Activated CD4-positive, alpha-beta T cell treated with anti-CD3 and anti-CD28 coated beads, Interleukin-2, amount 10 ng/mL, durations not matched to agents 24 days and 14 days (primary cell): ENCODE data around the gene CUL9. TPM values are rescaled to one million over a fixed set of nuclear protein-coding genes. Genes with fewer than 3 reads are reported as not detected.
"Not testable (repeated sequence)": the region's sequence is repeated elsewhere in the genome, so short reads cannot be mapped to it uniquely, and the experiment has no call there.

ENCODE experiments used
- DNase-seq: peaks from one replicate; pipeline ENCODE4 v3.0.0; 2022
- H3K27ac Mint-ChIP-seq: one replicate; pipeline ENCODE4 v1.8.0; 2022; ENCODE audit warnings: mild to moderate bottlenecking, mixed read lengths
- H3K27me3 Mint-ChIP-seq: one replicate; pipeline ENCODE4 v1.8.0; 2022; ENCODE audit warnings: mixed read lengths
- H3K36me3 Mint-ChIP-seq: one replicate; pipeline ENCODE4 v1.8.0; 2022; ENCODE audit warnings: low read depth, mild to moderate bottlenecking, mixed read lengths
- H3K4me1 Mint-ChIP-seq: one replicate; pipeline ENCODE4 v1.8.0; 2021; ENCODE audit warnings: mixed read lengths
- H3K4me3 Mint-ChIP-seq: one replicate; pipeline ENCODE4 v1.8.0; 2022; ENCODE audit warnings: mild to moderate bottlenecking, moderate library complexity, mixed read lengths
- H3K9me3 Mint-ChIP-seq: one replicate; pipeline ENCODE4 v1.8.0; 2021; ENCODE audit warnings: mixed read lengths
- intact Hi-C: fragments of 100-400 bp; cut with micrococcal nuclease; formaldehyde crosslinking; loops from one replicate; pipeline ENCODE4 v1.15.1; 2023
- total RNA-seq: library from RNA; stranded (reverse); gene quantifications from 2 replicates; pipeline ENCODE4 v1.2.3, GENCODE V29; 2022

Gene CUL9
- 38.1 and 39.4 TPM in 2 replicates for total RNA-seq

GRCh38 chr6:43181942-43182860 lies at the start of gene CUL9:
Gene CUL9, plus strand, starts transcription at chr6:43182196. Its CDS starts 2,115 bp downstream, at chr6:43184311.
- H3K4me1 Mint-ChIP-seq = peaks cover 36% of the 10 kb centered on the region
- H3K27me3 Mint-ChIP-seq = no peaks in the 10 kb centered on the region
- intact Hi-C loops = loop anchor here (1.0 kb wide), 1 partner anchor 8 kb away; no protein-coding TSS in a partner anchor
- peak within 1 kb of the TSS; percentile 94 for H3K27ac Mint-ChIP-seq
- peak; percentile 97 for DNase-seq
- no peaks in the 10 kb centered on the region for H3K9me3 Mint-ChIP-seq
- H3K36me3 Mint-ChIP-seq = peaks cover 41% of the 10 kb centered on the region
- peak within 1 kb of the TSS; percentile 94 for H3K4me3 Mint-ChIP-seq

DNA sequence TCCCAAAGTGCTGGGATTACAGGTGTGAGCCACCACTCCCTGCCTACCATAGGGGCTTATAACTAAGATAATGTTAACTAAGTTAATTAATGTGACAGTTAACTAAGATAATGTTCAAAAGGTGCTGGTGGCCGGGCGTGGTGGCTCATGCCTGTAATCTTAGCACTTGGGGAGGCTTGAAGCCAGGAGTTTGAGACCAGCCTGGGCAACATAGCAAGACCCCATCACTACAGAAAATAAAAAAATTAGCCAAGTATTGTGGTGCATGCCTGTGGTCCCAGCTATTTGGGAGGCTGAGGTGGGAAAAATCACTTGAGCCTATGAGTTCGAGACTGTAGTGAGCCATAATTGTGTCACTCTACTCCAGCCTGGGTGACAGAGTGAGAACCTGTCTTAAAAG lies 43.7 kb upstream of the CUL9 start:
- Mint-ChIP-seq H3K36me3 (no peaks in the 10 kb centered on the region), H3K9me3 (no peaks in the 10 kb centered on the region), H3K4me3 (no peak overlapping the region), H3K4me1 (peaks cover 3% of the 10 kb centered on the region), H3K27ac (no peak overlapping the region), H3K27me3 (no peaks in the 10 kb centered on the region)
- no peak for DNase-seq
- intact Hi-C loops = no loop called here

GRCh38 chr6:43139973-43140372 lies 42.0 kb upstream of the CUL9 start:
- H3K27me3 Mint-ChIP-seq, intact Hi-C loops, DNase-seq, H3K4me3 Mint-ChIP-seq, H3K9me3 Mint-ChIP-seq, H3K36me3 Mint-ChIP-seq, H3K27ac Mint-ChIP-seq, H3K4me1 Mint-ChIP-seq: not testable (repeated sequence)

GRCh38 chr6:43141644-43142043 lies 40.4 kb upstream of the CUL9 start:
- DNase-seq = no peak
- Mint-ChIP-seq H3K36me3 (no peaks in the 10 kb centered on the region), H3K27me3 (peaks cover 4% of the 10 kb centered on the region), H3K4me1 (peaks cover 7% of the 10 kb centered on the region), H3K27ac (no peak overlapping the region), H3K9me3 (no peaks in the 10 kb centered on the region), H3K4me3 (no peak overlapping the region)
- intact Hi-C loops = no loop called here

DNA sequence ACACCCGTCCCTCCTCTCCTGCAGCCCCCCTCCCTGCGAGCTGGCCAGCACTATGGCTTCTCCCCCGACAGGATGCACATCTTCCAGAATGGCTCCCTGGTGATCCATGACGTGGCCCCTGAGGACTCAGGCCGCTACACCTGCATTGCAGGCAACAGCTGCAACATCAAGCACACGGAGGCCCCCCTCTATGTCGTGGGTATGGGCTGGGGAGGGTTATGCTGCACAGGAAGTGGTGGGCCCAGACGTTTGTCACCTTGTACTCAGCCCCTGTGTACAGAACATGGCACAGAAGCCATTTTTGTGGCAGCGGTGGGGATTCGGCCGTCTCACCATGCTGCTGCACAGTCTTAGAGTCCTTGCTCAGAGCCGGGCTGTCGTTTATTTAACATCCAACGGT lies 39.9 kb upstream of the CUL9 start:
- H3K4me1 Mint-ChIP-seq = peaks cover 7% of the 10 kb centered on the region
- DNase-seq = no peak
- intact Hi-C loops = no loop called here
- H3K4me3 Mint-ChIP-seq = no peak overlapping the region
- no peak overlapping the region for H3K27ac Mint-ChIP-seq
- peaks cover 4% of the 10 kb centered on the region for H3K27me3 Mint-ChIP-seq
- H3K9me3 Mint-ChIP-seq = no peaks in the 10 kb centered on the region
- H3K36me3 Mint-ChIP-seq = no peaks in the 10 kb centered on the region

GRCh38 chr6:43143235-43144128 lies 38.5 kb upstream of the CUL9 start:
- Mint-ChIP-seq H3K27me3 (peaks cover 4% of the 10 kb centered on the region), H3K4me1 (peaks cover 11% of the 10 kb centered on the region), H3K4me3 (peak overlapping the region; percentile 24), H3K9me3 (no peaks in the 10 kb centered on the region), H3K36me3 (no peaks in the 10 kb centered on the region), H3K27ac (peak overlapping the region; percentile 78)
- peak; percentile 94 for DNase-seq
- intact Hi-C loops = loop anchor here (1.0 kb wide), 3 partner anchors 73 to 242 kb away; no protein-coding TSS in a partner anchor

DNA sequence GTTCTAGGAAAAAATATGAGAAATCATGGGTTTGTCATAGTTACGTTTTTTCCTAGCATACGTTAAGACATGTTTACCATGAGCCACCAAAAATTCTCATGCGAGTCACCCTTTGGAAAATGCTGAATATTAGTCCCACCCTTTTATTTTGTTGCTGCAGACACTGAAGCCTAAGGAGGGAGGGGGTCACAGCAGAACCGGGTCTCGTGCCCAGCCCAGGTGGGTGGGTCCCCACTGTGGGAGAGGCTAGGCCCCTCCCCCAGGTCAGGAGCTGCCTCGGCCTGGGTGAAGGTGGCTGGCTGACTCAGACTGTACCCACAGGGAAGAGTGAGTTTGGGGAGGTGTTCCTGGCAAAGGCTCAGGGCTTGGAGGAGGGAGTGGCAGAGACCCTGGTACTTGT lies 37.1 kb upstream of the CUL9 start:
- Mint-ChIP-seq H3K4me1 (peaks cover 11% of the 10 kb centered on the region), H3K36me3 (no peaks in the 10 kb centered on the region), H3K27me3 (peaks cover 4% of the 10 kb centered on the region), H3K4me3 (no peak overlapping the region), H3K27ac (peak overlapping the region; percentile 20), H3K9me3 (no peaks in the 10 kb centered on the region)
- intact Hi-C loops = no loop called here
- no peak for DNase-seq

GRCh38 chr6:43146261-43146660 lies 35.7 kb upstream of the CUL9 start:
- intact Hi-C loops = no loop called here
- no peak overlapping the region for H3K27ac Mint-ChIP-seq

DNA sequence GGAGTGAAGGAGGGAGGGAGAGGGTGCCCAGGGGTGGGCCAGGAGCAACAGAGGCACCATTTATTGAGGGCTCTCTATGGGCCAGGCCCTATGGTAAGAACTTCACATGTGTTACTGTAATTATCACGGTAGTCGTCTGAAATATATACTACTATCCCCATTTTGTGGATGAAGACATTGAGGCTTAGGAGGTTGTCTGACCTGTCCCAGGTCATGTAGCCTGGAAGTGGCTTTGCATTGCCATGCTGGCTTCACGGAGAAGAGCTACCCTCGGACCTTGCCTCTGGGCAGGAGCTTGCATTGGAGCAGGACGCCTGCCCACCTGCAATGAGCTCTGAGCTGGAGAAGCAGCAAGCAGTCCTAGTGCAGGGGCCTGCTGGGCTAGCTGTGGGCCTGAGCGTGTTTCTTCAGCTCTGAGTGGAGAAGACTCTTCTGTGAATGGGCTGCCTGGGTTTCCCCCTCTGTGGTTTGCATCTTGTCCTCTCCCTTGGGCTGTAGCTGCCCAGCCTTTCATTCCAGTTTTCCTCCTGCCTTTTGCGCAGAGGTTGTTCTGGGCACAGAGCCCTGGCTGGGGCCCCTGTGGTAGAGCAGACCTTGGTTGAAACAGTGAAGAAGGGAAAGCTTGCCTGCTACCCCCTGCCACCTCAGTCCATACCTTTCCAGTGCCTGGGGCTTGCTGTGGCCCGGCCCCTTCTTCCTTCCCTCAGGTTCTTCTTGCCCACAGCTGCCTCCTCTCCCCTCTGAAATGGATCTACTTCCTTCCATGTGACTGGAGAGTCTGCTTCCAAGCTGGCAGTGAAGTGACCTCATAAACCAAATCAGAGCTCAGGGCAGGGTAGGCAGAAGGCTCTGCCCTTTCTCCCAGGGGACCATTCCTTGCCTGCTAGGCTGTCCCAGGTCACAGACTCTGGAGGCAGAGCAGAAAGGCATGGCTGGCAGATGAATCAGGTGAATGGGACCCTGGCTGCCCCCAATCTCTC lies 35.0 kb upstream of the CUL9 start:
- Mint-ChIP-seq H3K27me3 (peaks cover 4% of the 10 kb centered on the region), H3K36me3 (no peaks in the 10 kb centered on the region), H3K4me1 (peaks cover 9% of the 10 kb centered on the region), H3K27ac (no peak overlapping the region), H3K4me3 (no peak overlapping the region), H3K9me3 (no peaks in the 10 kb centered on the region)
- no peak for DNase-seq
- intact Hi-C loops = no loop called here

More at GRCh38 chr6:43146261-43146660, 35.7 kb upstream of the CUL9 start:
- H3K36me3 Mint-ChIP-seq = no peaks in the 10 kb centered on the region
- no peak overlapping the region for H3K4me3 Mint-ChIP-seq
- H3K27me3 Mint-ChIP-seq = peaks cover 4% of the 10 kb centered on the region
- H3K4me1 Mint-ChIP-seq = peaks cover 10% of the 10 kb centered on the region
- DNase-seq = no peak
- H3K9me3 Mint-ChIP-seq = no peaks in the 10 kb centered on the region

GRCh38 chr6:43147691-43148477 lies 34.1 kb upstream of the CUL9 start:
- H3K4me1 Mint-ChIP-seq = peaks cover 9% of the 10 kb centered on the region
- no peak overlapping the region for H3K4me3 Mint-ChIP-seq
- no peaks in the 10 kb centered on the region for H3K36me3 Mint-ChIP-seq
- no peak overlapping the region for H3K27ac Mint-ChIP-seq
- peaks cover 4% of the 10 kb centered on the region for H3K27me3 Mint-ChIP-seq
- DNase-seq = no peak
- H3K9me3 Mint-ChIP-seq = no peaks in the 10 kb centered on the region
- intact Hi-C loops = no loop called here

DNA sequence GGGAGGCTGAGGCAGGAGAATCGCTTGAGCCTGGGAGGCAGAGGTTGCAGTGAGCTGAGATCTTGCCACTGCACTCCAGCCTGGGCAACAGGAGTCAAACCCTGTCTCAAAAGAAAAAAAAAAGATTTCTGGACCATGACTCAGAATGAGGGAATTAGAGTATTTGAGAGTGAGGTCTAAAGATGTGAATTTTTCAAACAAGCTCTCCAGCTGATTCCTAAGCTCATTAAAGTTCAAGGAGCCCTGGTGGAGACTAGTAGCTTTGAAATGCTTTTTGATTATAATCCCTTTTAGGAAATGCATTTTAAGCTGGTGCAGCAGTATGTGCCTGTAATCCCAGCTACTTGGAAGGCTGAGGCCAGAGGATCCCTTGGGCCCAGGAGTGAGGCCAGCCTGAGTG lies 32.7 kb upstream of the CUL9 start:
- intact Hi-C loops = no loop called here
- H3K27ac Mint-ChIP-seq = no peak overlapping the region
- DNase-seq = no peak
- H3K27me3 Mint-ChIP-seq = peaks cover 4% of the 10 kb centered on the region
- no peaks in the 10 kb centered on the region for H3K9me3 Mint-ChIP-seq
- peaks cover 4% of the 10 kb centered on the region for H3K4me1 Mint-ChIP-seq
- no peaks in the 10 kb centered on the region for H3K36me3 Mint-ChIP-seq
- no peak overlapping the region for H3K4me3 Mint-ChIP-seq

GRCh38 chr6:43150051-43150751 lies 31.8 kb upstream of the CUL9 start:
- intact Hi-C loops = no loop called here
- Mint-ChIP-seq H3K4me3 (no peak overlapping the region), H3K36me3 (no peaks in the 10 kb centered on the region), H3K4me1 (peaks cover 4% of the 10 kb centered on the region), H3K27me3 (peaks cover 4% of the 10 kb centered on the region), H3K27ac (no peak overlapping the region), H3K9me3 (no peaks in the 10 kb centered on the region)
- no peak for DNase-seq
